ENCODE data around the gene ATF2. TPM values are rescaled to one million over a fixed set of nuclear protein-coding genes. Genes with fewer than 3 reads are reported as not detected.
A peak's percentile ranks its signal among the peaks of the same experiment; 100 is the strongest.

Gene ATF2
- polyA plus RNA-seq, 3 donors: 52.9 to 65.1 (median 60.9) TPM

- no peak for DNase-seq
Measured at GRCh38 chr2:175034716-175035115, 133.3 kb downstream of the ATF2 start.

- DNase-seq: peak; percentile 33
Measured at GRCh38 chr2:175030380-175031271, 137.4 kb downstream of the ATF2 start.

- DNase-seq: no peak
Measured at GRCh38 chr2:175027755-175028154, 140.2 kb downstream of the ATF2 start.

GRCh38 chr2:175026385-175026784 is 141.6 kb downstream of the ATF2 start:
- DNase-seq: no peak

GRCh38 chr2:175025946-175026345 is 142.1 kb downstream of the ATF2 start:
- no peak for DNase-seq

- no peak for DNase-seq
Measured at GRCh38 chr2:175025233-175025632, 142.8 kb downstream of the ATF2 start.

- no peak for DNase-seq
Measured at GRCh38 chr2:175022923-175023322, 145.1 kb downstream of the ATF2 start.

Other genes with a start within 250 kb of the ATF2 start
- gene CHN1, start 162.8 kb downstream of the ATF2 start, polyA plus RNA-seq (ENCODE audit: insufficient read length in 3 of 3): 10 to 100 TPM; 19.9 to 27.8 (median 26.1) TPM
- 100 to 1,000 TPM; 342 to 389 (median 345) TPM for gene ATP5MC3, start 13.5 kb upstream of the ATF2 start, polyA plus RNA-seq (ENCODE audit: insufficient read length in 3 of 3)

All from renal pelvis (tissue), 4 donors.